SK-N-SH treated with all-trans-retinoic acid at 6 μM for 48 hours (cell line): ENCODE measurements around the gene SGO1.

Experiments
- ATAC-seq: fragments of 200-7000 bp; cut with Tn5 transposase; 3 replicates; pipeline ENCODE4 v1.9.1; 2020; ENCODE audit warnings: mild to moderate bottlenecking, moderate library complexity
- BACH2 ChIP-seq: fragments of 250-450 bp; sonication (Bioruptor Pico); IDR thresholded peaks from 2 replicates; pipeline ENCODE4 v1.9.0; 2021; ENCODE audit warnings: mild to moderate bottlenecking, borderline replicate concordance
- CREB5 ChIP-seq: fragments of 250-450 bp; sonication (Bioruptor Pico); IDR thresholded peaks from 2 replicates; pipeline ENCODE4 v1.5.1; 2020; ENCODE audit warnings: low read depth, mild to moderate bottlenecking, moderate library complexity
- CSDC2 ChIP-seq: fragments of 250-450 bp; sonication (Bioruptor Pico); IDR thresholded peaks from 2 replicates; pipeline ENCODE4 v1.5.0; 2020; ENCODE audit warnings: mild to moderate bottlenecking, moderate library complexity
- ESRRG ChIP-seq: fragments of 250-450 bp; sonication (Bioruptor Pico); IDR thresholded peaks from 2 replicates; pipeline ENCODE4 v1.6.1; 2021; ENCODE audit warnings: mild to moderate bottlenecking
- ISL1 ChIP-seq: fragments of 250-450 bp; sonication (Bioruptor Pico); IDR thresholded peaks from 2 replicates; pipeline ENCODE4 v2.1.2; 2022; ENCODE audit warnings: mild to moderate bottlenecking, moderate library complexity
- OSR1 ChIP-seq: fragments of 250-450 bp; sonication (Bioruptor Pico); IDR thresholded peaks from 2 replicates; pipeline ENCODE4 v1.8.0; 2022; ENCODE audit warnings: moderate library complexity, mild to moderate bottlenecking, inconsistent platforms
- POU6F1 ChIP-seq: fragments of 250-450 bp; sonication (Bioruptor Pico); IDR thresholded peaks from 2 replicates; pipeline ENCODE4 v1.8.0; 2021; ENCODE audit warnings: low read depth, mild to moderate bottlenecking, moderate library complexity, borderline replicate concordance
- PPARA ChIP-seq: fragments of 250-450 bp; sonication (Bioruptor Pico); IDR thresholded peaks from 2 replicates; pipeline ENCODE4 v1.5.0; 2020; ENCODE audit warnings: mild to moderate bottlenecking, borderline replicate concordance
- RARB ChIP-seq: fragments of 250-450 bp; sonication (Bioruptor Pico); IDR thresholded peaks from 2 replicates; pipeline ENCODE4 v1.8.0; 2021; ENCODE audit warnings: mild to moderate bottlenecking, moderate library complexity
- TCF4 ChIP-seq: fragments of 250-450 bp; sonication (Bioruptor Pico); IDR thresholded peaks from 2 replicates; pipeline ENCODE4 v1.8.0; 2021; ENCODE audit warnings: mild to moderate bottlenecking, moderate library complexity, borderline replicate concordance
- TOX ChIP-seq: fragments of 250-450 bp; sonication (Bioruptor Pico); IDR thresholded peaks from 2 replicates; pipeline ENCODE4 v1.8.0; 2021; ENCODE audit warnings: mild to moderate bottlenecking, moderate library complexity, borderline replicate concordance
- TSHZ2 ChIP-seq: fragments of 250-450 bp; sonication (Bioruptor Pico); IDR thresholded peaks from 2 replicates; pipeline ENCODE4 v1.5.0; 2020; ENCODE audit warnings: mild to moderate bottlenecking, moderate library complexity
- ZC3H10 ChIP-seq: fragments of 250-450 bp; sonication (Bioruptor Pico); IDR thresholded peaks from 2 replicates; pipeline ENCODE4 v1.5.1; 2021; ENCODE audit warnings: mild to moderate bottlenecking, moderate library complexity
- ZFP30 ChIP-seq: fragments of 450-650 bp; formaldehyde crosslinking; IDR thresholded peaks from 2 replicates; pipeline ENCODE4 v1.5.0; 2022; ENCODE audit warnings: mild to moderate bottlenecking, moderate library complexity
- ZNF8 ChIP-seq: fragments of 450-650 bp; formaldehyde crosslinking; IDR thresholded peaks from 2 replicates; pipeline ENCODE4 v1.5.0; 2020; ENCODE audit warnings: mild to moderate bottlenecking, moderate library complexity
- TF ChIP-seq, protein P1 (sequence below): fragments of 250-450 bp; sonication (Bioruptor Pico); IDR thresholded peaks from 2 replicates; pipeline ENCODE4 v1.5.1; 2021; ENCODE audit warnings: mild to moderate bottlenecking, moderate library complexity

The SGO1 gene

DNA sequence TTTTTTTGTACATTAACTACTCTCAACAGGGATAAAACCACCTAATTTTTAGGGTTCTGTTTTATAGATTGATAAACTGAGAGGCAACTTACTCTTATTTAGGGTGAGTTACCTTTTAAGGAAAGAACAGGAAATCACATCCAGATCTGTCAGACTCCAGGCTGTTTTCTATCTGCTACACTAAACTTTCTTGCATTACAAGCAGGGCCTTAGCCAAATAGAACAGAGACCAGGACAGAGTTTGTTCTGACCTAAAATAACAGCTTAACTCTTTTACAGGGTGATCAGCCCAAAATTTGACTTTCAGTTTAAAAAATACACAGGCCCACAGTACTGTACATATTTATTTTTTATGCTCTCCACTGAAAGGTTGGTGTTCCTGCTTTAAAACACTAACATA, 38.6 kb downstream of the SGO1 start:
- TF ChIP-seq PPARA (no peak), TCF4 (no peak), CSDC2 (no peak), ZC3H10 (no peak), POU6F1 (CRISPR knock-in tag) (no peak), TOX (CRISPR knock-in tag) (no peak), TSHZ2 (CRISPR knock-in tag) (no peak), OSR1 (CRISPR knock-in tag) (no peak), ZNF8 (no peak), CREB5 (CRISPR knock-in tag) (no peak)
- TF ChIP-seq, protein P1, sequence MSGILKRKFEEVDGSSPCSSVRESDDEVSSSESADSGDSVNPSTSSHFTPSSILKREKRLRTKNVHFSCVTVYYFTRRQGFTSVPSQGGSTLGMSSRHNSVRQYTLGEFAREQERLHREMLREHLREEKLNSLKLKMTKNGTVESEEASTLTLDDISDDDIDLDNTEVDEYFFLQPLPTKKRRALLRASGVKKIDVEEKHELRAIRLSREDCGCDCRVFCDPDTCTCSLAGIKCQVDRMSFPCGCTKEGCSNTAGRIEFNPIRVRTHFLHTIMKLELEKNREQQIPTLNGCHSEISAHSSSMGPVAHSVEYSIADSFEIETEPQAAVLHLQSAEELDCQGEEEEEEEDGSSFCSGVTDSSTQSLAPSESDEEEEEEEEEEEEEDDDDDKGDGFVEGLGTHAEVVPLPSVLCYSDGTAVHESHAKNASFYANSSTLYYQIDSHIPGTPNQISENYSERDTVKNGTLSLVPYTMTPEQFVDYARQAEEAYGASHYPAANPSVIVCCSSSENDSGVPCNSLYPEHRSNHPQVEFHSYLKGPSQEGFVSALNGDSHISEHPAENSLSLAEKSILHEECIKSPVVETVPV (CRISPR knock-in tag): no peak
- TF ChIP-seq, all 23 proteins: peak for 0
- ATAC-seq: no peak

GRCh38 chr3:20146301-20146700, 39.7 kb downstream of the SGO1 start:
- no peak for ATAC-seq
- TF ChIP-seq BACH2 (CRISPR knock-in tag): no peak
- no peak for TF ChIP-seq OSR1 (CRISPR knock-in tag)
- no peak for TF ChIP-seq ISL1
- no peak for TF ChIP-seq CSDC2
- TF ChIP-seq CREB5 (CRISPR knock-in tag): no peak

- no peak for ATAC-seq
- TF ChIP-seq BACH2 (CRISPR knock-in tag): no peak
These were observed 40.1 kb downstream of the SGO1 start for GRCh38 chr3:20145874-20146273.

DNA sequence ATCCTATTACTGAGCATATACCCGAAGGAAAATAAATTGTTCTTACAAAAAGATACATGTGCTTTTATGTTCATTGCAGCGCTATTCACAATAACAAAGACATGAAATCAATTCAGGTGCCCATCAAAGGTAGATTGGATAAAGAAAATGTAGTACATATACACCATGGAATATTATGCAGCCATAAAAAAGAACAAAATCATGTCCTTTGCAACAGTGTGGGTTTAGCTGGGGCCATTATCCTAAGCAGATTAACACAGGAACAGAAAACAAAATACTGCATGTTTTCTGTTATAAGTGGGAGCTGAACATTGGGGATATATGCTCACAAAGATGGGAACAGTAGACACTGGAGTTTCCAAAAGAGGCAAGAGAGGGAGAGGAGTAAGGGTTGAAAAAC, 42.5 kb downstream of the SGO1 start:
- no peak for TF ChIP-seq RARB (CRISPR knock-in tag)
- TF ChIP-seq ESRRG (CRISPR knock-in tag): no peak
- no peak for TF ChIP-seq ZFP30
- TF ChIP-seq OSR1 (CRISPR knock-in tag): no peak
- TF ChIP-seq PPARA: no peak
- TF ChIP-seq ISL1: no peak
- no peak for TF ChIP-seq ZNF8
- no peak for TF ChIP-seq TSHZ2 (CRISPR knock-in tag)
- ATAC-seq: no peak
